ENCODE results near the gene TUBB. TPM values are rescaled to one million over a fixed set of nuclear protein-coding genes. Genes with fewer than 3 reads are reported as not detected.

TUBB gene
- total RNA-seq, 1 donor from 2014 or later: 537 TPM

DNA sequence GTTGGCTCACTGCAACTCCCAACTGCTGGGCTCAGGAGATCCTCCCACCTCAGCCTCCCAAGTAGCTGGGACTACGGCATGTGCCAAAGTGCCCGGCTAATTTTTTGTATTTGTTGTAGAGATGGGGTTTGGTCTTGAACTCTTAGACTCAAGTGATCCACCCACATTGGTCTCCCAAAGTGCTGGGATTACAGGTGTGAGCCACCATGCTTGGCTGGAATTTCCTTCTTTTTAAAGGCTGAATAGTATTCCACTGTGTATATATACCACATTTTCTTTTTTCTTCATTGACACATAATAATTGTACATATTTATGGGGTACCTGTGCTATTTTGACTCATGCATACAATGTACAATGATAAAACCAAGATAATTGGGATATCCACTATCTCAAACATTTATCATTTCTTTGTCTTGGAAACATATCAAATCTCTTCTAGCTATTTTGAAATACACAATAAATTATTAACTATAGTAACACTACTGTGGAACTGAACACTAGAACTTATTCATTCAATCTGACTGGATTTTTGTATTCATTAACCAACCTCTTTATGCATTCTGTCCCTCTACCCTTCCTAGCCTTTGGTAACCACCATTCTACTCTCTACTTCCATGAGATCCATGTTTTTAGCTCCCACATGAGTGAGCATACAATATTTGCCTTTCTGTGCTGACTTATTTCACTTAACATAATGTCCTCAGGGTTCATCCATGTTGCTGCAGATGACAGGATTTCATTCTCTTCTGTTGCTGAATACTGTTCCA lies 10.9 kb upstream of the TUBB start:
- intact Hi-C loops (cut with DNase I): no loop called here
- DNase-seq (ENCODE audit: low spot score in 2 of 2): no peak
- peaks cover 65 to 84% of the 10 kb centered on the region in 2 donors for H3K36me3 ChIP-seq
- TF ChIP-seq, protein P1, sequence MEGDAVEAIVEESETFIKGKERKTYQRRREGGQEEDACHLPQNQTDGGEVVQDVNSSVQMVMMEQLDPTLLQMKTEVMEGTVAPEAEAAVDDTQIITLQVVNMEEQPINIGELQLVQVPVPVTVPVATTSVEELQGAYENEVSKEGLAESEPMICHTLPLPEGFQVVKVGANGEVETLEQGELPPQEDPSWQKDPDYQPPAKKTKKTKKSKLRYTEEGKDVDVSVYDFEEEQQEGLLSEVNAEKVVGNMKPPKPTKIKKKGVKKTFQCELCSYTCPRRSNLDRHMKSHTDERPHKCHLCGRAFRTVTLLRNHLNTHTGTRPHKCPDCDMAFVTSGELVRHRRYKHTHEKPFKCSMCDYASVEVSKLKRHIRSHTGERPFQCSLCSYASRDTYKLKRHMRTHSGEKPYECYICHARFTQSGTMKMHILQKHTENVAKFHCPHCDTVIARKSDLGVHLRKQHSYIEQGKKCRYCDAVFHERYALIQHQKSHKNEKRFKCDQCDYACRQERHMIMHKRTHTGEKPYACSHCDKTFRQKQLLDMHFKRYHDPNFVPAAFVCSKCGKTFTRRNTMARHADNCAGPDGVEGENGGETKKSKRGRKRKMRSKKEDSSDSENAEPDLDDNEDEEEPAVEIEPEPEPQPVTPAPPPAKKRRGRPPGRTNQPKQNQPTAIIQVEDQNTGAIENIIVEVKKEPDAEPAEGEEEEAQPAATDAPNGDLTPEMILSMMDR (IDR thresholded peaks at IDR 0.05): no peak
- H3K4me1 ChIP-seq: no peaks in the 10 kb centered on the region
- H3K27ac ChIP-seq: no peak overlapping the region
- H3K27me3 ChIP-seq: no peaks in the 10 kb centered on the region
- no peaks in the 10 kb centered on the region for H3K9me3 ChIP-seq
- H3K4me3 ChIP-seq: no peak overlapping the region

DNA sequence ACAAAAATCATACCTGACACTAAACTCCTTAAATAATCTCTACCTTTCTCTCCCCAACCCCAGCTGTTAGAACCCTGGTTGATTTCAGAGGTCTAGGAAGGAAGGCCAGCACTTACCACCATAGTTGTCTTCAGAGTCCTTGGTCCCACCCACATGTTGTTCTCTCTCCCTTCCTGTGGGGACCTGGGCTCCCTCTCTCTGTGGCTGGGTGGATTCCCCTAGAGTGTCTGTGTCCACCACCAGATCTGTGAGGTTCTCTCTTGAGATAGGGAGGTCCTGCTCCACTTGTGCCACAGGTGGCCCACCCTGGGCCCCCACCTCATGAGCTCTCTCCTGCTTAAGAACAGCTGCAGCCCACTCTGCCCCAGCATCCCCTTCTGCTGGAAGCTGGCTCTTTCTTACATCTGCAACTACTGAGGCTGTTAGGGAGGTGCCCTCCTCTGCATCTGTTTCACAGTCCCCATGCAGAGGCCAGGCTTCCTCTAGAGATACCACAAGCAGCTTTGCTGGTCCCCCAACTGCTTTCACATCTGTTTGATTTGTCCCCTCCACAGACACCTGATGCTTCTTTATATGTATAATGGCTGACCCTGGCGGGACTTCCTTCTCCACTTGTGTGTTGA lies 8.3 kb upstream of the TUBB start:
- no peak overlapping the region for H3K4me3 ChIP-seq
- DNase-seq (ENCODE audit: low spot score in 2 of 2): no peak
- peaks cover 60 to 72% of the 10 kb centered on the region in 2 donors for H3K36me3 ChIP-seq
- H3K27me3 ChIP-seq: no peaks in the 10 kb centered on the region
- intact Hi-C loops (cut with DNase I): no loop called here
- no peak overlapping the region for H3K27ac ChIP-seq
- H3K9me3 ChIP-seq: no peaks in the 10 kb centered on the region
- TF ChIP-seq, protein P1 (IDR thresholded peaks at IDR 0.05): no peak
- peaks cover 0 to 7% of the 10 kb centered on the region in 2 donors for H3K4me1 ChIP-seq

DNA sequence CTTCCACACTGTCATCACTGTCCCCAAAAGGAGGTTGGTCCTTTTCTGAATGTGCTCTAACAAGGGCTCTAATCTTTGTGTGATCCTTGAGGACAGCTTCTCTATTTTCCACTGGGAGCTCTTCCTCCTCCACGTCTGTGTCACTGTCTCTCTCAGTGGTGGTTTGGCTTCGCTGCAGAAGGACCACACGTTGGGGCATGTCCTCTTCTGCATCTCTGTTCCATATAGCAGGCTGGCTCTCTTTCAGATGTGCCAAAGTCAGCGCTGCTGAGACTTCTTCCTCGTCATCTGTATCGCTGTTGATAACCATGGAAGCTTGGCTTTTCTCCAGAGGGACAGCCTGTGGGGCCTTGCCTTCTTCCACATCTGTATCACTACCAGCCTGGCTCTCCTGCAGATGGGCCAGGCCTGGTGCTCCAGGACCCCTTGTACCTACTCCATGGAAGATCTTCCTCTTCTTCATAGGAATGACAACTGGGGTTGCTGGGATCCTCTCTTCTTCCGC lies 7.7 kb upstream of the TUBB start:
- Histone ChIP-seq H3K36me3 (peaks cover 54 to 66% of the 10 kb centered on the region in 2 donors), H3K27ac (no peak overlapping the region), H3K27me3 (no peaks in the 10 kb centered on the region), H3K4me3 (no peak overlapping the region), H3K4me1 (peaks cover 0 to 7% of the 10 kb centered on the region in 2 donors), H3K9me3 (no peaks in the 10 kb centered on the region)
- DNase-seq (ENCODE audit: low spot score in 2 of 2): no peak
- TF ChIP-seq, protein P1 (IDR thresholded peaks at IDR 0.05): no peak
- intact Hi-C loops (cut with DNase I): no loop called here

DNA sequence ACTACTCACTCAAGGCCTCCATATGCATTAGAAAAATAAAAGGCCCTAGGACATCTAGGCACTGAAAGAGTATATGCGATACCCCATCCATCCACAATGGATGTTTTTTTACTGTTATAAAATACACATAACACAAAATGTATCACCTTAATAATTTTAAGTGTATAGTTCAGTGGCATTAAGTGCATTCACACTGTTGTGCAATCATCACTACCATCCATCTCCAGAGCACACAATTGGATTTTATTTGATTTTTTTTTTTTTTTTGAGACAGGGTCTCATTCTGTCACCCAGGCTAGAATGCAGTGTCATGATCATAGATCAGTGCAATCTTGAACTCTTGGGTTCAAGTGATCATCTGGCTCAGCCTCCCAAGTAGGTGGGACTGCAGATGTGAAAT lies 5.9 kb upstream of the TUBB start:
- no peak overlapping the region for H3K4me3 ChIP-seq
- H3K27ac ChIP-seq: no peak overlapping the region
- peaks cover 46 to 56% of the 10 kb centered on the region in 2 donors for H3K36me3 ChIP-seq
- no peaks in the 10 kb centered on the region for H3K27me3 ChIP-seq
- no peak for DNase-seq (ENCODE audit: low spot score in 2 of 2)
- H3K4me1 ChIP-seq: peaks cover 0 to 19% of the 10 kb centered on the region in 2 donors
- intact Hi-C loops (cut with DNase I): no loop called here
- H3K9me3 ChIP-seq: no peaks in the 10 kb centered on the region
- TF ChIP-seq, protein P1 (IDR thresholded peaks at IDR 0.05): no peak

DNA sequence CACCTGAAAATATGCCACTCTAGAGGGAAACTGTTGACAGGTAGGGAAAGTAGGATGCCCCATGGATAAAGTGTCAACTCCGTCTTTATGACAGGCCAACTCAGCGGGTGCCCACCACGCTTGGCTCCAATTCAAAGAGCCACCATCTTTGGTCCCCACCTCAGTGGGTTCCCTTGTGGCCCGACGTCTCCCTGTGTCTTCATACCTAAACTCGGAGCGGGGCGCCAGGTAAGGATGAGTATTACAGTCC lies 3.3 kb upstream of the TUBB start:
- DNase-seq (ENCODE audit: low spot score in 2 of 2): no peak
- intact Hi-C loops (cut with DNase I): loop anchor here (1.0 kb wide), 3 partner anchors 26 to 100 kb away; partner anchors contain the start of genes MRPS18B and PPP1R10
- Histone ChIP-seq H3K27ac (peak overlapping the region; percentile 93 to 94), H3K36me3 (peaks cover 24 to 30% of the 10 kb centered on the region in 2 donors), H3K9me3 (no peaks in the 10 kb centered on the region), H3K4me3 (peak overlapping the region; percentile 69 to 77), H3K27me3 (no peaks in the 10 kb centered on the region), H3K4me1 (peaks cover 0 to 22% of the 10 kb centered on the region in 2 donors)
- TF ChIP-seq, protein P1 (IDR thresholded peaks at IDR 0.05): no peak
